ENCODE measurements around the gene NECTIN1. TPM values are rescaled to one million over a fixed set of nuclear protein-coding genes. Genes with fewer than 3 reads are reported as not detected.

The NECTIN1 gene
- total and polyA plus RNA-seq, 2 donors (not counting 3 experiments of a cell fraction or from before 2014, with no cell fraction given), result 10.8 to 23.6 TPM

- H3K36me3 ChIP-seq (ENCODE audit: control insufficient read depth in 2 of 2, extremely low read depth in 1 of 2, insufficient read depth in 2 of 2, low read length in 2 of 2), result no peaks in the 10 kb centered on the region
- no peaks in the 10 kb centered on the region for H3K9me3 ChIP-seq (replicated peaks; ENCODE audit: control insufficient read depth, insufficient read depth, low read length)
- no peak overlapping the region for H3K9ac ChIP-seq (replicated peaks; ENCODE audit: extremely low read depth, insufficient read depth, low read length)
- H2AFZ ChIP-seq (ENCODE audit: low read depth, low read length), result no peak overlapping the region
- DNase-seq (ENCODE audit: low read depth, low spot score) (no peak), FAIRE-seq (no peak)
- H3K4me3 ChIP-seq (replicated peaks in 1 of 3; ENCODE audit: insufficient read depth in 1 of 3, low read depth in 1 of 3, low read length in 3 of 3), result no peak overlapping the region
- H3K79me2 ChIP-seq (ENCODE audit: control insufficient read depth, insufficient read depth, low read length), result no peaks in the 10 kb centered on the region
- no peak overlapping the region for H3K4me2 ChIP-seq (ENCODE audit: insufficient read depth, low read length)
- no peak overlapping the region for H3K27ac ChIP-seq (ENCODE audit: insufficient read depth, low read depth, low read length)
- BruUV-seq (replicated peaks), result no TSS peak
- ChIA-PET POLR2A (no interaction called here), CTCF (interaction anchor here (1.2 to 1.3 kb wide), 2 partner anchors 8 to 28 kb away, joined by 3 to 4 read pairs; partner anchors contain the start of gene NECTIN1)
- dilution Hi-C loops (cut with MboI; ENCODE audit: extremely low pct_ligation_motif_present, low sequenced_read_pairs) (no loop called here), intact Hi-C loops (cut with micrococcal nuclease) (no loop called here)
- TF ChIP-seq POLR2AphosphoS5 (IDR thresholded peaks at IDR 0.05; ENCODE audit: insufficient read depth, low read depth, low read length), result no peak
- TF ChIP-seq FOS (IDR thresholded peaks at IDR 0.05; ENCODE audit: borderline replicate concordance, insufficient read depth, low read length), result no peak
- no peak for TF ChIP-seq GATA2 (IDR thresholded peaks at IDR 0.05; ENCODE audit: insufficient read depth, insufficient read length, low read depth, low read length)
- TF ChIP-seq JUN (IDR thresholded peaks at IDR 0.05; ENCODE audit: borderline replicate concordance, insufficient read depth, insufficient read length, low read depth), result no peak
- no peak for TF ChIP-seq MAX (IDR thresholded peaks at IDR 0.05; ENCODE audit: insufficient read depth, insufficient read length)
- TF ChIP-seq CTCF (IDR thresholded peaks at IDR 0.05; ENCODE audit: extremely low read depth in 1 of 2, insufficient read depth in 1 of 2, low read depth in 1 of 2, low read length in 2 of 2), result no peak
- TF ChIP-seq MYC (IDR thresholded peaks at IDR 0.05; ENCODE audit: low read depth, low read length), result no peak
- TF ChIP-seq EZH2 (IDR thresholded peaks at IDR 0.05; ENCODE audit: borderline replicate concordance, low read depth, low read length, severe bottlenecking), result no peak
- no peak for TF ChIP-seq POLR2A (IDR thresholded peaks at IDR 0.05; ENCODE audit: low read depth, low read length)
- H3K4me1 ChIP-seq (ENCODE audit: control insufficient read depth, extremely low read depth, insufficient read depth, low read length), result no peaks in the 10 kb centered on the region
- no peaks in the 10 kb centered on the region for H4K20me1 ChIP-seq (replicated peaks; ENCODE audit: control insufficient read depth, extremely low read depth, insufficient read depth, low read length)
- H3K27me3 ChIP-seq (ENCODE audit: control insufficient read depth in 2 of 2, insufficient read depth in 2 of 2, low read length in 2 of 2), result no peaks in the 10 kb centered on the region
- no peaks in the 10 kb centered on the region for H3K9me1 ChIP-seq (replicated peaks; ENCODE audit: control insufficient read depth, extremely low read depth, insufficient read depth, low read length)
These were observed 27.1 kb downstream of the NECTIN1 start for GRCh38 chr11:119701591-119702549.

Data from endothelial cell of umbilical vein (primary cell).